Measurements from ENCODE around the gene R3HDM4.

R3HDM4 gene

DNA sequence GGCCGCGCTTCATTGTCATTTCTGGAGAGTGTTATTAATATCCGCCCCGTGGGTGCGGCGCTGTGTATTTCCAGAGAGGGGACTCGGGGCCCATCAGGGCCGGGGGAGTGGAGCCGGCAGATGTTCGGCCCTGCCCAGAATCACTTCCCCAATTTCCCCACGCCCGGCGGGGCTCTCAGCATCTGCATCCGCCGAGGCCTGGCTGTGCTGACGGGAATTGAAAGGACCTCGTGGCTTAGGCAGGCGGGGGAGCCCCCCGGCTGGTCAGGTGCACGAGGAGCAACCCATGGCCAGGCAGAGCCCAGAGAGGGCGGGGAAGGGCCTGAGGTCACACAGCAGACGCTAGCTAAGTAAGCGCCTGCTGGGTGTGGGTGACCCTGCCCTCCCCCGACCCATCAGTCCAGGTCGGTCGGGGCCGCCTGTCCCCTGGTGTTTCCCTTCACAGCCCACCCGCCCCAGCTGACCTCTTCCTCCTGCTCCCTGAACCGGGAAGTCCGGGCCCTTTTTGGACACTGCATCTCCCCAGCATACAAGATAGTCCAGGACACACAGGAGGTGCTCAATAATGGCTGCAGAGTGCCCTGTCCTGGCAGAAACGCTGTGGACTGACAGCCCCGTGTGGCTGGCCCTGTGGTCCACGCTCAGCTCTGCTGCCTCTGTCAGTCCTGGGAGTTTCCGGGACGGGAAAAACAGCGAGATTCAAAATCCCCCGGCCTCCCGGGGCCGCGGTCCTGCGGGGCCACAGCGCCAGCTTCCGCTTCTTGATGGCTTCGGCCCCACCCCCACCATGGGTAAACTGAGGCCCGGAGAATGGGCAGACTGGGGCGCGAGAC, 34.9 kb upstream of the R3HDM4 start:
- H3K9me2 ChIP-seq (replicated peaks; ENCODE audit: low read depth, low read length), result no peaks in the 10 kb centered on the region
- no peak overlapping the region for H3K9ac ChIP-seq (ENCODE audit: low read depth, low read length, poor library complexity, severe bottlenecking)
- H3K79me2 ChIP-seq (ENCODE audit: insufficient read depth, low read length), result peaks cover 7% of the 10 kb centered on the region; the same call in 1 of the 2 replicates
- no peaks in the 10 kb centered on the region for H3K9me3 ChIP-seq (ENCODE audit: insufficient read depth, low read depth, low read length)
- H3K4me2 ChIP-seq (ENCODE audit: low read depth, low read length, poor library complexity, severe bottlenecking), result no peak overlapping the region
- H2AFZ ChIP-seq (ENCODE audit: low read length), result no peak overlapping the region
- TF ChIP-seq, protein P1, sequence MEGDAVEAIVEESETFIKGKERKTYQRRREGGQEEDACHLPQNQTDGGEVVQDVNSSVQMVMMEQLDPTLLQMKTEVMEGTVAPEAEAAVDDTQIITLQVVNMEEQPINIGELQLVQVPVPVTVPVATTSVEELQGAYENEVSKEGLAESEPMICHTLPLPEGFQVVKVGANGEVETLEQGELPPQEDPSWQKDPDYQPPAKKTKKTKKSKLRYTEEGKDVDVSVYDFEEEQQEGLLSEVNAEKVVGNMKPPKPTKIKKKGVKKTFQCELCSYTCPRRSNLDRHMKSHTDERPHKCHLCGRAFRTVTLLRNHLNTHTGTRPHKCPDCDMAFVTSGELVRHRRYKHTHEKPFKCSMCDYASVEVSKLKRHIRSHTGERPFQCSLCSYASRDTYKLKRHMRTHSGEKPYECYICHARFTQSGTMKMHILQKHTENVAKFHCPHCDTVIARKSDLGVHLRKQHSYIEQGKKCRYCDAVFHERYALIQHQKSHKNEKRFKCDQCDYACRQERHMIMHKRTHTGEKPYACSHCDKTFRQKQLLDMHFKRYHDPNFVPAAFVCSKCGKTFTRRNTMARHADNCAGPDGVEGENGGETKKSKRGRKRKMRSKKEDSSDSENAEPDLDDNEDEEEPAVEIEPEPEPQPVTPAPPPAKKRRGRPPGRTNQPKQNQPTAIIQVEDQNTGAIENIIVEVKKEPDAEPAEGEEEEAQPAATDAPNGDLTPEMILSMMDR (conservative IDR thresholded peaks at IDR 0.05; ENCODE audit: low read length), result no peak
- no peak for TF ChIP-seq EZH2phosphoT487 (IDR thresholded peaks at IDR 0.05; ENCODE audit: borderline replicate concordance)
- no peaks in the 10 kb centered on the region for H3K27me3 ChIP-seq (ENCODE audit: insufficient read depth, low read length, poor library complexity, severe bottlenecking)
- peaks cover 7% of the 10 kb centered on the region; the same call in 1 of the 2 replicates for H3K36me3 ChIP-seq (ENCODE audit: insufficient read depth, low read length)
- no peak overlapping the region for H3K4me3 ChIP-seq (ENCODE audit: low read length, poor library complexity, severe bottlenecking)
- no peaks in the 10 kb centered on the region for H3F3A ChIP-seq (ENCODE audit: low read depth)
- H3K4me1 ChIP-seq (ENCODE audit: insufficient read depth, low read length, poor library complexity, severe bottlenecking), result no peaks in the 10 kb centered on the region
- H4K20me1 ChIP-seq (ENCODE audit: insufficient read depth, low read length, poor library complexity, severe bottlenecking), result peaks cover 4% of the 10 kb centered on the region

DNA sequence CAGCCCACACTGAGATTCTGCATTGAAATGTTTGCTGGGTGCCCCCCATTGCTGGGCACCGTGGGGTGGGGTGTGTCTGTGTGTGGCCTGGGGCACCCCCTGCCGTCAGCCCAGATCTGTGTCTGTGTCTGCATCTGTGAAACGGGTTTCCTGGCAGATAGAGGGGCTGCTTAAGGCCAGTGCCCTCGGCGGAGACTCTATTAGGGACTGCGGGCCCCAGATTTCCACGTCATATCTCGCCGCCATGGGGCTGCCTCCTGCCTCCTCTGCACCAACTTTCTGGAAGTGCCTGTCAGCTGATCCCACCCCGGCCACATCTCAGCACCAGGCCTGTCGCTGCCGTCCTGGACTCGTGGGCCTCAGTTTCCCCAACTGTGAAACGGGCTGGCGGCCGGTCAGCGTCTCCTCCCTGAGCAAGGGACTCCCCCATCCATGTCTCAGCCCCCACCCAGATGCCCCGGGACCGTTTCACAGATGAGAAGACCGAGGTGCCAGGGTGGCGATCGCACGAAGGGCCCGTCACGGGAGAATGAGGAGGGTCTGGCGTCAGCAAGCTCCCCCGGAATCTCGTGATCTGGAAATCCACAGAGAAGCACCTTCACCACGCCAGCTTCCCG, 34.2 kb upstream of the R3HDM4 start:
- peaks cover 7% of the 10 kb centered on the region; the same call in 1 of the 2 replicates for H3K36me3 ChIP-seq (ENCODE audit: insufficient read depth, low read length)
- H3K79me2 ChIP-seq (ENCODE audit: insufficient read depth, low read length), result peaks cover 4% of the 10 kb centered on the region; the same call in 1 of the 2 replicates
- no peak overlapping the region for H3K9ac ChIP-seq (ENCODE audit: low read depth, low read length, poor library complexity, severe bottlenecking)
- H3K27me3 ChIP-seq (ENCODE audit: insufficient read depth, low read length, poor library complexity, severe bottlenecking), result no peaks in the 10 kb centered on the region
- no peak overlapping the region for H3K4me2 ChIP-seq (ENCODE audit: low read depth, low read length, poor library complexity, severe bottlenecking)
- no peak overlapping the region for H3K4me3 ChIP-seq (ENCODE audit: low read length, poor library complexity, severe bottlenecking)
- H3F3A ChIP-seq (ENCODE audit: low read depth), result no peaks in the 10 kb centered on the region
- H3K9me2 ChIP-seq (replicated peaks; ENCODE audit: low read depth, low read length), result no peaks in the 10 kb centered on the region
- H4K20me1 ChIP-seq (ENCODE audit: insufficient read depth, low read length, poor library complexity, severe bottlenecking), result peaks cover 4% of the 10 kb centered on the region
- no peak overlapping the region for H2AFZ ChIP-seq (ENCODE audit: low read length)
- no peaks in the 10 kb centered on the region for H3K9me3 ChIP-seq (ENCODE audit: insufficient read depth, low read depth, low read length)
- no peak for TF ChIP-seq EZH2phosphoT487 (IDR thresholded peaks at IDR 0.05; ENCODE audit: borderline replicate concordance)
- TF ChIP-seq, protein P1 (conservative IDR thresholded peaks at IDR 0.05; ENCODE audit: low read length), result no peak
- no peaks in the 10 kb centered on the region for H3K4me1 ChIP-seq (ENCODE audit: insufficient read depth, low read length, poor library complexity, severe bottlenecking)

DNA sequence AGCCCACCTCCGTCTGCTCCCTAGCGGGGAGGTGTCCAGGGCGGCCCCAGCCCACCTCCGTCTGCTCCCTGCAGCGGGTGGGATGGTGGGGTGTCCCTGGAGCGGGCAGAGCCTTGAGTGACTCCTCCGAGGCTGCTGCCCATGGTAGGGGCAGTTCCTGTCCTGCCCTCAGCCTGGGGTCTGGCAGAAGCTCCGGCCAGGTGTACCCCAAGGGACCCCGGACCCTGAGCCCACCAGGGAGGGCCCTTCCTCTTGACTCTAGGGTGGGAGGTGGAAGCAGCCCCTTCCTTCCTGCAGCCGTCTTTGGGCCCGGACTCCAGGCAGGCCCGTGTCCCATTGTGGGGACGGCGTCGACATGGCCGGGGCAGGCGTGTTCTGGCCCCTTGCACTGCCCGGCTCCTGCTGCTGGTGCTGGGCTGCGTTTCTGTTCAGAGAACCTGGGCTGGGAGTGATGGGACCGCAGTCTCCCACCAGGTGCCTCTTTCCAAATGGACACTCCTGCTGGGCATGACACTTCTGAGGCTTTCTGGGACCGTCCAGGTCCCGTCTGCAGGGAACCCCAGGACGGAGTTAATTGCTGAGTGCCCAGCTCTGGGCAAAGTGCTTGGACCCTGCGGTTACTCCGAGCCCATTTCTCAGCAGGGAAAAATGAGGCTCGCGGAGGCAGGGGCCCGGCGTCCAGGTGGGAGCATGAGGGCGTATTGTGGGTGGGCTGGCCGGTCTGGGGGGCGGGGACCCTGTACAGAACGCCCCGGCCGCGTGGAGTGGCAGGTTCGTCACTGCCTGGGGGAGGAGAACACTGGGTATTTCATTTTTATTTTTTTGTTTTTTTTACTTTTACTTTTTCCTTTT, 32.6 kb upstream of the R3HDM4 start:
- no peaks in the 10 kb centered on the region for H3K9me2 ChIP-seq (replicated peaks; ENCODE audit: low read depth, low read length)
- H2AFZ ChIP-seq (ENCODE audit: low read length), result no peak overlapping the region
- H3K4me1 ChIP-seq (ENCODE audit: insufficient read depth, low read length, poor library complexity, severe bottlenecking), result no peaks in the 10 kb centered on the region
- H3K27me3 ChIP-seq (ENCODE audit: insufficient read depth, low read length, poor library complexity, severe bottlenecking), result no peaks in the 10 kb centered on the region
- no peak overlapping the region for H3K4me2 ChIP-seq (ENCODE audit: low read depth, low read length, poor library complexity, severe bottlenecking)
- H3K4me3 ChIP-seq (ENCODE audit: low read length, poor library complexity, severe bottlenecking), result no peak overlapping the region
- H3K9me3 ChIP-seq (ENCODE audit: insufficient read depth, low read depth, low read length), result no peaks in the 10 kb centered on the region
- TF ChIP-seq, protein P1 (conservative IDR thresholded peaks at IDR 0.05; ENCODE audit: low read length), result no peak
- TF ChIP-seq EZH2phosphoT487 (IDR thresholded peaks at IDR 0.05; ENCODE audit: borderline replicate concordance), result no peak
- H4K20me1 ChIP-seq (ENCODE audit: insufficient read depth, low read length, poor library complexity, severe bottlenecking), result peaks cover 4% of the 10 kb centered on the region
- H3F3A ChIP-seq (ENCODE audit: low read depth), result no peaks in the 10 kb centered on the region
- no peak overlapping the region for H3K9ac ChIP-seq (ENCODE audit: low read depth, low read length, poor library complexity, severe bottlenecking)
- peaks cover 7% of the 10 kb centered on the region; the same call in 1 of the 2 replicates for H3K79me2 ChIP-seq (ENCODE audit: insufficient read depth, low read length)
- peaks cover 7% of the 10 kb centered on the region; the same call in 1 of the 2 replicates for H3K36me3 ChIP-seq (ENCODE audit: insufficient read depth, low read length)

Measured in Loucy (cell line).